ENCODE results near the gene RAB36.
A peak's percentile ranks its signal among the peaks of the same experiment; 100 is the strongest.

RAB36 gene

GRCh38 chr22:23192558-23192957, 47.3 kb downstream of the RAB36 start:
- no peak overlapping the region for H2BK120ac ChIP-seq (ENCODE audit: low read depth, low read length)
- no peak overlapping the region for H4K8ac ChIP-seq (ENCODE audit: low read depth, low read length)
- H3K27me3 ChIP-seq (ENCODE audit: control insufficient read depth in 3 of 3, insufficient read depth in 3 of 3, low read depth in 1 of 3, low read length in 3 of 3), result no peaks in the 10 kb centered on the region
- no peak overlapping the region for H3K18ac ChIP-seq (ENCODE audit: low read length)
- no peak overlapping the region for H3K23ac ChIP-seq (ENCODE audit: low read depth, low read length, poor library complexity)
- no peak overlapping the region for H3K4me2 ChIP-seq (ENCODE audit: insufficient read depth, low read length, poor library complexity, severe bottlenecking)
- H2AFZ ChIP-seq (ENCODE audit: low read length), result no peak overlapping the region
- peaks cover 6% of the 10 kb centered on the region for H3K79me1 ChIP-seq (ENCODE audit: low read depth, low read length)
- no peak overlapping the region for H4K91ac ChIP-seq (ENCODE audit: low read depth, low read length, poor library complexity)
- no peak for DNase-seq (ENCODE audit: low spot score)
- no peak overlapping the region for H2BK15ac ChIP-seq (ENCODE audit: low read length)
- H3K4me3 ChIP-seq (ENCODE audit: low read length in 2 of 2), result no peak overlapping the region
- no peak overlapping the region for H2AK5ac ChIP-seq (ENCODE audit: low read depth, low read length)
- peaks cover 0 to 5% of the 10 kb centered on the region in 2 donors for H3K4me1 ChIP-seq (ENCODE audit: control insufficient read depth in 2 of 2, insufficient read depth in 1 of 2, low read depth in 1 of 2, low read length in 2 of 2)
- peaks cover 0 to 74% of the 10 kb centered on the region in 2 donors for H3K36me3 ChIP-seq (replicated peaks in 1 of 2; ENCODE audit: control insufficient read depth in 2 of 2, insufficient read depth in 2 of 2, low read length in 2 of 2)
- H3K27ac ChIP-seq (replicated peaks; ENCODE audit: low read length), result no peak overlapping the region
- peaks cover 0 to 2% of the 10 kb centered on the region in 2 donors for H3K9me3 ChIP-seq (replicated peaks in 1 of 2; ENCODE audit: control insufficient read depth in 2 of 2, insufficient read depth in 1 of 2, low read depth in 1 of 2, low read length in 2 of 2)
- H3K14ac ChIP-seq (ENCODE audit: low read length), result no peak overlapping the region
- H3K9ac ChIP-seq (ENCODE audit: low read depth, low read length, poor library complexity), result no peak overlapping the region
- no peak overlapping the region for H2BK12ac ChIP-seq (ENCODE audit: low read length)
- H3K4ac ChIP-seq (ENCODE audit: low read length), result no peak overlapping the region
- WGBS, 2 donors (ENCODE audit: extremely low coverage in 2 of 2, insufficient read length in 2 of 2, insufficient replicate concordance in 1 of 2), result no CpG with 5 or more reads among the region's 4 CpGs
- H2BK5ac ChIP-seq (ENCODE audit: low read length), result no peak overlapping the region

DNA sequence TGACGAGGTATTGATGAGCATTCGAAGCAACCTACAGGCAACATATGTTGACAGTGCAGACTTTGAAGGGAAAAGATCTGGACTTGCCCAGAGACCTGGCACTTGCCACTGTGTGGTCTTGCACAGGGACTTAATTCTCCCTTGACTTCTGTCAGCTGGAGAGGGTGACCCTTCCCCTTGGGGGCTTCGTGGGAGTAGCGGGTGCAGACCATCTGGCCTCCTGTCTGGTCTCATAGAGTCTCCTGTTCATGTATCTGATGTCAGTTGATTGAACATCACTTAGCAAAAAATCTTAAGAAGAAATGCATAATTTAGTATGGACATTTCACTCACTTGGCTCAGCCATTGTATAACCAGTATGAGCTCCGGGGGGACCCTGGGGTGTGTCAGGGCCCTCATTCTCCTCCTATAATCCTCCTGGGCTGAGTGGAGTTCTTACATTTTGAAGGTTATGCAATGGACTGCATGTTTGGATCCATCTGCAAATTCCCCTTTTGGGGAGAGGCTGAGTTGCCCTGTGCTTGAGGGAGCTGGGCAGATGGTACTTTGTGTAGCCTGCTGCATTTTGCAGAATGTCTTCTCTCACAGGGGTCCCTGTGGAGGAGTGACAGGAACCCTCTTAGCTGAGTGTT, 48.0 kb downstream of the RAB36 start:
- no peak overlapping the region for H2BK12ac ChIP-seq (ENCODE audit: low read length)
- no peak for DNase-seq (ENCODE audit: low spot score)
- no peak overlapping the region for H3K27ac ChIP-seq (replicated peaks; ENCODE audit: low read length)
- H3K4me3 ChIP-seq (ENCODE audit: low read length in 2 of 2), result no peak overlapping the region
- peaks cover 0 to 1% of the 10 kb centered on the region in 2 donors for H3K4me1 ChIP-seq (ENCODE audit: control insufficient read depth in 2 of 2, insufficient read depth in 1 of 2, low read depth in 1 of 2, low read length in 2 of 2)
- no peaks in the 10 kb centered on the region for H3K27me3 ChIP-seq (ENCODE audit: control insufficient read depth in 3 of 3, insufficient read depth in 3 of 3, low read depth in 1 of 3, low read length in 3 of 3)
- peaks cover 7% of the 10 kb centered on the region for H3K79me1 ChIP-seq (ENCODE audit: low read depth, low read length)
- H3K23ac ChIP-seq (ENCODE audit: low read depth, low read length, poor library complexity), result no peak overlapping the region
- no peak overlapping the region for H3K14ac ChIP-seq (ENCODE audit: low read length)
- no peak overlapping the region for H3K18ac ChIP-seq (ENCODE audit: low read length)
- peaks cover 0 to 2% of the 10 kb centered on the region in 2 donors for H3K9me3 ChIP-seq (replicated peaks in 1 of 2; ENCODE audit: control insufficient read depth in 2 of 2, insufficient read depth in 1 of 2, low read depth in 1 of 2, low read length in 2 of 2)
- no peak overlapping the region for H3K4ac ChIP-seq (ENCODE audit: low read length)
- no peak overlapping the region for H3K9ac ChIP-seq (ENCODE audit: low read depth, low read length, poor library complexity)
- H3K4me2 ChIP-seq (ENCODE audit: insufficient read depth, low read length, poor library complexity, severe bottlenecking), result no peak overlapping the region
- H4K91ac ChIP-seq (ENCODE audit: low read depth, low read length, poor library complexity), result no peak overlapping the region
- no peak overlapping the region for H2BK120ac ChIP-seq (ENCODE audit: low read depth, low read length)
- no CpG with 5 or more reads among the region's 5 CpGs for WGBS, 2 donors (ENCODE audit: extremely low coverage in 2 of 2, insufficient read length in 2 of 2, insufficient replicate concordance in 1 of 2)
- H3K36me3 ChIP-seq (replicated peaks in 1 of 2; ENCODE audit: control insufficient read depth in 2 of 2, insufficient read depth in 2 of 2, low read length in 2 of 2), result peaks cover 0 to 72% of the 10 kb centered on the region in 2 donors
- H2AK5ac ChIP-seq (ENCODE audit: low read depth, low read length), result no peak overlapping the region
- no peak overlapping the region for H4K8ac ChIP-seq (ENCODE audit: low read depth, low read length)
- no peak overlapping the region for H2BK5ac ChIP-seq (ENCODE audit: low read length)
- no peak overlapping the region for H2AFZ ChIP-seq (ENCODE audit: low read length)
- no peak overlapping the region for H2BK15ac ChIP-seq (ENCODE audit: low read length)

- no peak overlapping the region for H4K91ac ChIP-seq (ENCODE audit: low read depth, low read length, poor library complexity)
- no peak overlapping the region for H3K27ac ChIP-seq (replicated peaks; ENCODE audit: low read length)
- H3K18ac ChIP-seq (ENCODE audit: low read length), result no peak overlapping the region
- H3K23ac ChIP-seq (ENCODE audit: low read depth, low read length, poor library complexity), result no peak overlapping the region
- H2BK120ac ChIP-seq (ENCODE audit: low read depth, low read length), result no peak overlapping the region
- H3K9ac ChIP-seq (ENCODE audit: low read depth, low read length, poor library complexity), result no peak overlapping the region
- H3K4ac ChIP-seq (ENCODE audit: low read length), result no peak overlapping the region
- no peak overlapping the region for H2BK5ac ChIP-seq (ENCODE audit: low read length)
- no peak overlapping the region for H2AFZ ChIP-seq (ENCODE audit: low read length)
- no peak for DNase-seq (ENCODE audit: low spot score)
- peak overlapping the region in 1 of 2 donors; percentile 61 for H3K4me3 ChIP-seq (ENCODE audit: low read length in 2 of 2)
- no CpG with 5 or more reads among the region's 5 CpGs for WGBS, 2 donors (ENCODE audit: extremely low coverage in 2 of 2, insufficient read length in 2 of 2, insufficient replicate concordance in 1 of 2)
- no peak overlapping the region for H2AK5ac ChIP-seq (ENCODE audit: low read depth, low read length)
- no peak overlapping the region for H3K4me2 ChIP-seq (ENCODE audit: insufficient read depth, low read length, poor library complexity, severe bottlenecking)
- H3K36me3 ChIP-seq (replicated peaks in 1 of 2; ENCODE audit: control insufficient read depth in 2 of 2, insufficient read depth in 2 of 2, low read length in 2 of 2), result peaks cover 0 to 73% of the 10 kb centered on the region in 2 donors
- no peak overlapping the region for H3K14ac ChIP-seq (ENCODE audit: low read length)
- no peak overlapping the region for H4K8ac ChIP-seq (ENCODE audit: low read depth, low read length)
- peaks cover 0 to 5% of the 10 kb centered on the region in 2 donors for H3K4me1 ChIP-seq (ENCODE audit: control insufficient read depth in 2 of 2, insufficient read depth in 1 of 2, low read depth in 1 of 2, low read length in 2 of 2)
- H2BK15ac ChIP-seq (ENCODE audit: low read length), result no peak overlapping the region
- peaks cover 0 to 2% of the 10 kb centered on the region in 2 donors for H3K9me3 ChIP-seq (replicated peaks in 1 of 2; ENCODE audit: control insufficient read depth in 2 of 2, insufficient read depth in 1 of 2, low read depth in 1 of 2, low read length in 2 of 2)
- no peaks in the 10 kb centered on the region for H3K27me3 ChIP-seq (ENCODE audit: control insufficient read depth in 3 of 3, insufficient read depth in 3 of 3, low read depth in 1 of 3, low read length in 3 of 3)
- peaks cover 8% of the 10 kb centered on the region for H3K79me1 ChIP-seq (ENCODE audit: low read depth, low read length)
- H2BK12ac ChIP-seq (ENCODE audit: low read length), result no peak overlapping the region
Measured at GRCh38 chr22:23193882-23194281, 48.6 kb downstream of the RAB36 start.

GRCh38 chr22:23196165-23196564, 50.9 kb downstream of the RAB36 start:
- Histone ChIP-seq H3K79me1 (ENCODE audit: low read depth, low read length) (peaks cover 10% of the 10 kb centered on the region), H2AFZ (ENCODE audit: low read length) (no peak overlapping the region), H3K18ac (ENCODE audit: low read length) (no peak overlapping the region), H4K91ac (ENCODE audit: low read depth, low read length, poor library complexity) (no peak overlapping the region), H2BK120ac (ENCODE audit: low read depth, low read length) (no peak overlapping the region), H2BK12ac (ENCODE audit: low read length) (no peak overlapping the region), H2BK15ac (ENCODE audit: low read length) (no peak overlapping the region), H3K23ac (ENCODE audit: low read depth, low read length, poor library complexity) (peak overlapping the region; percentile 16), H3K4me1 (ENCODE audit: control insufficient read depth in 2 of 2, insufficient read depth in 1 of 2, low read depth in 1 of 2, low read length in 2 of 2) (peaks cover 0 to 11% of the 10 kb centered on the region in 2 donors), H3K36me3 (replicated peaks in 1 of 2; ENCODE audit: control insufficient read depth in 2 of 2, insufficient read depth in 2 of 2, low read length in 2 of 2) (peaks cover 0 to 67% of the 10 kb centered on the region in 2 donors), H3K4ac (ENCODE audit: low read length) (no peak overlapping the region), H4K8ac (ENCODE audit: low read depth, low read length) (no peak overlapping the region), H2BK5ac (ENCODE audit: low read length) (no peak overlapping the region), H3K4me3 (ENCODE audit: low read length in 2 of 2) (no peak overlapping the region), H3K9me3 (replicated peaks in 1 of 2; ENCODE audit: control insufficient read depth in 2 of 2, insufficient read depth in 1 of 2, low read depth in 1 of 2, low read length in 2 of 2) (peaks cover 0 to 2% of the 10 kb centered on the region in 2 donors), H3K27me3 (ENCODE audit: control insufficient read depth in 3 of 3, insufficient read depth in 3 of 3, low read depth in 1 of 3, low read length in 3 of 3) (no peaks in the 10 kb centered on the region), H3K9ac (ENCODE audit: low read depth, low read length, poor library complexity) (no peak overlapping the region), H3K27ac (replicated peaks; ENCODE audit: low read length) (no peak overlapping the region), H3K14ac (ENCODE audit: low read length) (no peak overlapping the region), H2AK5ac (ENCODE audit: low read depth, low read length) (no peak overlapping the region), H3K4me2 (ENCODE audit: insufficient read depth, low read length, poor library complexity, severe bottlenecking) (no peak overlapping the region)
- DNase-seq (ENCODE audit: low spot score), result no peak
- WGBS, 2 donors (ENCODE audit: extremely low coverage in 2 of 2, insufficient read length in 2 of 2, insufficient replicate concordance in 1 of 2), result no CpG with 5 or more reads among the region's 11 CpGs
